GM23248 (cell line): ENCODE results near the gene TBC1D14.

Source experiments
- EZH2 ChIP-seq: fragments of 200-600 bp; sonication (generic); IDR thresholded peaks from 2 replicates; pipeline ENCODE4 v1.6.1; 2018; ENCODE audit warnings: antibody characterized with exemption, mild to moderate bottlenecking; ENCODE audit not compliant: insufficient read depth, poor library complexity, severe bottlenecking
- EZH2phosphoT487 ChIP-seq: fragments of 200-600 bp; sonication (generic); IDR thresholded peaks from 2 replicates; pipeline ENCODE4 v1.6.1; 2018; ENCODE audit warnings: antibody characterized with exemption, moderate library complexity, mild to moderate bottlenecking, low read depth; ENCODE audit not compliant: insufficient read depth

GRCh38 chr4:6937201-6937600 lies 27.6 kb downstream of the TBC1D14 start:
- TF ChIP-seq EZH2, result no peak
- TF ChIP-seq EZH2phosphoT487, result no peak
